Transverse colon (tissue), 4 donors: ENCODE measurements around the gene GNPDA2. TPM values are rescaled to one million over a fixed set of nuclear protein-coding genes. Genes with fewer than 3 reads are reported as not detected.

Experiments
- DNase-seq: peaks from one replicate; pipeline ENCODE4 v3.0.0-alpha.2; 2019
- H3K27ac ChIP-seq, 4 donors: fragments of 200-600 bp; sonication (generic); 2 replicates each; pipeline ENCODE4 v1.5.1; 2016 to 2018; ENCODE audit warnings: inconsistent platforms in 4 of 4
- H3K27me3 ChIP-seq: fragments of 200-600 bp; sonication (generic); 2 replicates; pipeline ENCODE4 v1.5.1; 2017; ENCODE audit warnings: inconsistent platforms
- H3K36me3 ChIP-seq, 4 donors: fragments of 200-600 bp; sonication (generic); 2 replicates each; pipeline ENCODE4 v1.5.1; 2017 to 2019; ENCODE audit warnings: inconsistent platforms in 4 of 4
- H3K4me1 ChIP-seq, 4 donors: fragments of 200-600 bp; sonication (generic); 2 replicates each; pipeline ENCODE4 v1.5.1; 2017 to 2020; ENCODE audit warnings: inconsistent platforms in 4 of 4
- H3K4me3 ChIP-seq, 4 donors: fragments of 200-600 bp; sonication (generic); 1 replicate in 1 of 4; 2 replicates in 3 of 4; pipeline versions ENCODE4 v1.5.1 to v1.6.1; 2017 to 2019; ENCODE audit warnings: inconsistent platforms in 4 of 4
- H3K9me3 ChIP-seq, 2 donors: fragments of 200-600 bp; sonication (generic); 2 replicates each; pipeline ENCODE4 v1.5.1; 2017 to 2019; ENCODE audit warnings: inconsistent platforms in 2 of 2
- EP300 ChIP-seq: sonication (generic); formaldehyde crosslinking; IDR thresholded peaks from one replicate; pipeline ENCODE4 v1.6.1; 2017; ENCODE audit warnings: antibody characterized with exemption, low read depth
- POLR2A ChIP-seq: fragments of 450-650 bp; IDR thresholded peaks from one replicate; pipeline ENCODE4 v1.6.1; 2016; ENCODE audit warnings: antibody characterized with exemption, mild to moderate bottlenecking, moderate library complexity
- POLR2AphosphoS5 ChIP-seq, 3 donors: sonication (generic); formaldehyde crosslinking; IDR thresholded peaks; one replicate each; pipeline ENCODE4 v1.6.1; 2016; ENCODE audit warnings: antibody characterized with exemption in 3 of 3
- WGBS, 2 donors: methylation state at CpG; one replicate each; pipeline ENCODE4 v1.1.5; 2018; ENCODE audit warnings: low coverage in 1 of 2; 5-methylcytosine and 5-hydroxymethylcytosine counted together
- in situ Hi-C, 4 donors: fragments of 200-750 bp; cut with MboI; loops; one replicate each; pipeline versions ENCODE4 v1.15.0 to v1.15.1; 2017; ENCODE audit warnings: low sequenced_read_pairs in 3 of 4, low pct_ligation_motif_present in 1 of 4, low pct_unique_long_range_greater_than_20kb in 1 of 4
- intact Hi-C: fragments of 100-400 bp; cut with DNase I; formaldehyde crosslinking; loops from one replicate; pipeline ENCODE4 v1.15.1; 2023; ENCODE audit warnings: low total_unique reads
- total RNA-seq, 4 donors: library from RNA; depleted of rRNA; stranded (reverse); fragments of >200 nt; gene quantifications; one replicate each; pipeline ENCODE4 v1.1.0, GENCODE V29; 2016
- TF ChIP-seq, protein P1 (sequence below), 5 experiments: fragments of 200-600 bp in 3 of 5; fragments of 450-650 bp in 2 of 5; sonication (generic) in 3 of 5; IDR thresholded peaks; 1 replicate in 2 of 5; 2 replicates in 3 of 5; pipeline ENCODE4 v1.5.1; 2016 to 2017; ENCODE audit warnings: antibody characterized with exemption in 5 of 5, inconsistent platforms in 3 of 5, mild to moderate bottlenecking in 2 of 5, moderate library complexity in 1 of 5

The GNPDA2 gene
- total RNA-seq, 4 donors from 2014 or later, result 2.2 to 16.3 (median 8.7) TPM

DNA sequence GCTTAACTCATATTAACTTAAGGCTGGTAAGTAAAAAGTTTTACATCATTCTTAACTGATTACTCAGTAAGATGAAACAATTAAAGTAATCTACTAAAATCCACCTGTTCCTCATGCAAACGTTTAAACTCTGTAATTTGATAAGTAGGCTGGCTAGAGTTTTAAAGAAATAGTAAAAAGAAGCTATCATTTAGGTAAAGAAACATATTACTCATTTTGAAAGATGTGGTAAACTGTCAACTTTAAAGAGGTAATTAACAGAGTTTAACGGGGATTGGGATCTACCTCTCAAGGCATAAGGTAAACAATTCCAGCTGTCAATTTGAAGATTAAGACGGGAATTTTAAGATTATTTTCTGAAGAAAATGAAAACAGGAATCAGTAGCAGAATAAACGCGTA, 9.8 kb downstream of the GNPDA2 start:
- intact Hi-C loops (no loop called here), in situ Hi-C loops (no loop called here)
- peaks cover 0 to 9% (median 0%) of the 10 kb centered on the region in 4 donors for H3K36me3 ChIP-seq
- H3K27me3 ChIP-seq, result no peaks in the 10 kb centered on the region
- no peak for DNase-seq
- 57 to 69% methylated on average over 4 to 5 of the region's 5 CpGs for WGBS, 2 donors
- no peak overlapping the region for H3K27ac ChIP-seq
- H3K4me1 ChIP-seq, result peaks cover 0 to 3% (median 0%) of the 10 kb centered on the region in 4 donors
- TF ChIP-seq EP300 (no peak), POLR2A (no peak), POLR2AphosphoS5 (IDR thresholded peaks at IDR 0.05) (no peak)
- TF ChIP-seq, protein P1, sequence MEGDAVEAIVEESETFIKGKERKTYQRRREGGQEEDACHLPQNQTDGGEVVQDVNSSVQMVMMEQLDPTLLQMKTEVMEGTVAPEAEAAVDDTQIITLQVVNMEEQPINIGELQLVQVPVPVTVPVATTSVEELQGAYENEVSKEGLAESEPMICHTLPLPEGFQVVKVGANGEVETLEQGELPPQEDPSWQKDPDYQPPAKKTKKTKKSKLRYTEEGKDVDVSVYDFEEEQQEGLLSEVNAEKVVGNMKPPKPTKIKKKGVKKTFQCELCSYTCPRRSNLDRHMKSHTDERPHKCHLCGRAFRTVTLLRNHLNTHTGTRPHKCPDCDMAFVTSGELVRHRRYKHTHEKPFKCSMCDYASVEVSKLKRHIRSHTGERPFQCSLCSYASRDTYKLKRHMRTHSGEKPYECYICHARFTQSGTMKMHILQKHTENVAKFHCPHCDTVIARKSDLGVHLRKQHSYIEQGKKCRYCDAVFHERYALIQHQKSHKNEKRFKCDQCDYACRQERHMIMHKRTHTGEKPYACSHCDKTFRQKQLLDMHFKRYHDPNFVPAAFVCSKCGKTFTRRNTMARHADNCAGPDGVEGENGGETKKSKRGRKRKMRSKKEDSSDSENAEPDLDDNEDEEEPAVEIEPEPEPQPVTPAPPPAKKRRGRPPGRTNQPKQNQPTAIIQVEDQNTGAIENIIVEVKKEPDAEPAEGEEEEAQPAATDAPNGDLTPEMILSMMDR (IDR thresholded peaks at IDR 0.05), result no peak
- no peaks in the 10 kb centered on the region for H3K9me3 ChIP-seq
- no peak overlapping the region for H3K4me3 ChIP-seq

DNA sequence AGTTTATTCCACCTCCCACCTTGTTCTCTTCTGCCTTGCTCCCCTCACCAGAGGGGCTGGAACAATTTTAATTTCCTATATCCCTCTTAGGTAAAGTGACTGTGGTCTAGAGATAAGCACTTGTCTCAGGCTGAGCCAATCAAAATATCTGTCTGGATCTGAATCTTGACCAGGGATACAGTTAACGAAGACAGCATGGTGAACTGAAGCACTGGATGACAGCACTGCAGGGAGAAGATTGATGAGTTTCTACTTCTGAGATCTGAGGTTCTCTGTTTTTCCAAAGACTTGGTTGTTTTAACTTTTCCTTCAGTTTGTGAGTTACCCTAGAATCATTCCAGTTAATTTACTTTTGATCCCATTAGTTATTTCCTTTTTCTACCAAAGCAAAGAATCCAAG, 13.2 kb downstream of the GNPDA2 start:
- no peak for TF ChIP-seq POLR2A
- TF ChIP-seq POLR2AphosphoS5 (IDR thresholded peaks at IDR 0.05), result no peak
- TF ChIP-seq, protein P1 (IDR thresholded peaks at IDR 0.05), result no peak
- no peak for TF ChIP-seq EP300
- WGBS, 2 donors, result 96 to 100% methylated on average over 1 of the region's 1 CpG
- Histone ChIP-seq H3K9me3 (no peaks in the 10 kb centered on the region), H3K36me3 (peaks cover 0 to 9% (median 0%) of the 10 kb centered on the region in 4 donors), H3K27ac (no peak overlapping the region), H3K4me3 (no peak overlapping the region), H3K27me3 (no peaks in the 10 kb centered on the region), H3K4me1 (no peaks in the 10 kb centered on the region)
- in situ Hi-C loops, result no loop called here
- intact Hi-C loops, result no loop called here
- DNase-seq, result no peak

DNA sequence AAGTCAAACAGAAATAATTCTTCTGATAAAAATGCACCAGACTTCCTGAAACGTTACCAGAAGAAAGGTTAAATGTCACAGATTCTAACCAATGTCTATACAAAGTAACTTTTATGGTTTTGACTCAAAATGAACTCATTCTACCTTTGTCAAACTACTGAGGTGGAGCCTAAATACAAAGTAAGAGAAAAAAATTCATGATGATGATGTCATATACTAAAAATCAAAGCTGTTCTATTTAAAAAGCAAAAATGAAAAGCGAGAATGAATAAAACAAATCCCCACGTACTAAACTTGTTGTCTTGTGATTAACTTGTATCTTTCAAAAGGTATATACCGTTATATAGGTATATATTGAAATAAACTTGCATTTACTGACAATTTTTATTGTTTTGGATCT, 21.7 kb downstream of the GNPDA2 start:
- DNase-seq, result no peak
- Histone ChIP-seq H3K27ac (no peak overlapping the region), H3K9me3 (no peaks in the 10 kb centered on the region), H3K4me1 (no peaks in the 10 kb centered on the region), H3K27me3 (no peaks in the 10 kb centered on the region), H3K36me3 (peaks cover 0 to 28% (median 6%) of the 10 kb centered on the region in 4 donors), H3K4me3 (no peak overlapping the region)
- intact Hi-C loops (no loop called here), in situ Hi-C loops (no loop called here)
- 84 to 86% methylated on average over 4 of the region's 4 CpGs for WGBS, 2 donors
- TF ChIP-seq POLR2A (no peak), EP300 (no peak), POLR2AphosphoS5 (IDR thresholded peaks at IDR 0.05) (no peak)
- TF ChIP-seq, protein P1 (IDR thresholded peaks at IDR 0.05), result no peak

DNA sequence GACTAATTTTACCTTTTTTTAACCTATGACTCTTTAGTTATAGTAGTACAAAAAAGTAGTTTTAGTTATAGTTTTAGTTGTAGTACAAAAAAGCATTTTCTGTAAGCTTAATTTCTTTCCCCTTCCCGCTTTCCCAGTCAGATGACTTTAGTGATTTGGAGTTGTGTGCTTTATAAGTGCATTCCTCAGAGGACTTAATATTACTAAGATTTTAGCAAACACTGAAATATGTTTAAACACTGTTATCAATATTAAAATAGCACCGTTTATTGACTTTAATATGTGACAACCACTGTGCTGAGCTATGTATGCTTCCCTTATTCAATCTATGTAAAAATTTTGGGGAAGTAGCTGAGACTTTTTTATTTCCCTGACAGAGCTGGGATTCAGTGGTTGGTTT, 25.3 kb downstream of the GNPDA2 start:
- Histone ChIP-seq H3K9me3 (no peaks in the 10 kb centered on the region), H3K4me3 (no peak overlapping the region), H3K36me3 (peaks cover 0 to 52% (median 19%) of the 10 kb centered on the region in 4 donors), H3K27ac (no peak overlapping the region), H3K27me3 (no peaks in the 10 kb centered on the region), H3K4me1 (no peaks in the 10 kb centered on the region)
- no peak for DNase-seq
- intact Hi-C loops, result no loop called here
- WGBS, 2 donors, result 75 to 87% methylated on average over 2 of the region's 2 CpGs
- in situ Hi-C loops, result no loop called here
- TF ChIP-seq, protein P1 (IDR thresholded peaks at IDR 0.05), result no peak
- no peak for TF ChIP-seq POLR2A
- TF ChIP-seq EP300, result no peak
- TF ChIP-seq POLR2AphosphoS5 (IDR thresholded peaks at IDR 0.05), result no peak
